Bronchial epithelial cell (primary cell): ENCODE results near the gene RPTOR. TPM values are rescaled to one million over a fixed set of nuclear protein-coding genes. Genes with fewer than 3 reads are reported as not detected.

Source experiments
- DNase-seq: peaks from one replicate; pipeline ENCODE4 v3.0.0-alpha.2; 2010; ENCODE audit warnings: low read depth
- FAIRE-seq: peaks from 2 replicates; lab custom pipeline; 2011; peaks lifted over from hg19 to GRCh38; lab: Jason Lieb, UNC
- H3K27me3 ChIP-seq: 2 replicates; pipeline ENCODE4 v1.5.1; 2011; ENCODE audit warnings: low read length; ENCODE audit not compliant: control insufficient read depth, insufficient read depth
- H3K36me3 ChIP-seq: 2 replicates; pipeline ENCODE4 v1.5.1; 2011; ENCODE audit warnings: low read length; ENCODE audit not compliant: control insufficient read depth, insufficient read depth
- H3K4me3 ChIP-seq: 2 replicates; pipeline ENCODE4 v1.5.1; 2011; ENCODE audit warnings: mild to moderate bottlenecking, low read depth, low read length, control low read depth
- CTCF ChIP-seq: IDR thresholded peaks from 2 replicates; pipeline ENCODE4 v1.5.1; 2011; ENCODE audit warnings: mild to moderate bottlenecking, moderate library complexity, low read length, control low read depth, inconsistent platforms; ENCODE audit not compliant: insufficient read depth, severe bottlenecking
- total RNA-seq: library from RNA; depleted of rRNA; stranded (reverse); fragments of >200 nt; gene quantifications from 2 replicates; pipeline ENCODE4 v1.2.1, GENCODE V29; 2014

Gene RPTOR
- total RNA-seq, 1 donor from 2014 or later = 14.0 TPM

GRCh38 chr17:80963812-80964543 is 419.3 kb downstream of the RPTOR start:
- peaks cover 3% of the 10 kb centered on the region for H3K36me3 ChIP-seq
- FAIRE-seq (no peak), DNase-seq (no peak)
- TF ChIP-seq CTCF = no peak
- no peaks in the 10 kb centered on the region for H3K27me3 ChIP-seq
- H3K4me3 ChIP-seq = no peak overlapping the region

GRCh38 chr17:80964544-80964856 is 419.9 kb downstream of the RPTOR start:
- DNase-seq (no peak), FAIRE-seq (no peak)
- peaks cover 3% of the 10 kb centered on the region for H3K36me3 ChIP-seq

GRCh38 chr17:80964859-80965580 is 420.4 kb downstream of the RPTOR start:
- DNase-seq (no peak), FAIRE-seq (no peak)
- TF ChIP-seq CTCF = no peak
- Histone ChIP-seq H3K36me3 (peaks cover 3% of the 10 kb centered on the region), H3K4me3 (no peak overlapping the region), H3K27me3 (peaks cover 4% of the 10 kb centered on the region)

More at GRCh38 chr17:80964544-80964856, 419.9 kb downstream of the RPTOR start:
- Histone ChIP-seq H3K27me3 (peaks cover 3% of the 10 kb centered on the region), H3K4me3 (no peak overlapping the region)
- TF ChIP-seq CTCF = no peak

- FAIRE-seq = no peak
- TF ChIP-seq CTCF = no peak
- Histone ChIP-seq H3K36me3 (peaks cover 3% of the 10 kb centered on the region), H3K4me3 (no peak overlapping the region), H3K27me3 (peaks cover 8% of the 10 kb centered on the region)
- no peak for DNase-seq
These were observed 421.0 kb downstream of the RPTOR start for GRCh38 chr17:80965606-80966005.

- no peak for DNase-seq
- H3K36me3 ChIP-seq = peaks cover 3% of the 10 kb centered on the region
- peaks cover 8% of the 10 kb centered on the region for H3K27me3 ChIP-seq
- no peak overlapping the region for H3K4me3 ChIP-seq
- TF ChIP-seq CTCF = no peak
- no peak for FAIRE-seq
These were observed 422.8 kb downstream of the RPTOR start for GRCh38 chr17:80967404-80967872.
